GM19240 (cell line): ENCODE data around the gene GIT1.
"Not testable (repeated sequence)": the region's sequence is repeated elsewhere in the genome, so short reads cannot be mapped to it uniquely, and the experiment has no call there.

Experiments used
- DNase-seq: peaks from one replicate; pipeline ENCODE4 v3.0.0; 2011; ENCODE audit warnings: low spot score; ENCODE audit not compliant: insufficient read length

The GIT1 gene

GRCh38 chr17:29567554-29568330 is 21.7 kb downstream of the GIT1 start:
- DNase-seq: peak; percentile 83

DNA sequence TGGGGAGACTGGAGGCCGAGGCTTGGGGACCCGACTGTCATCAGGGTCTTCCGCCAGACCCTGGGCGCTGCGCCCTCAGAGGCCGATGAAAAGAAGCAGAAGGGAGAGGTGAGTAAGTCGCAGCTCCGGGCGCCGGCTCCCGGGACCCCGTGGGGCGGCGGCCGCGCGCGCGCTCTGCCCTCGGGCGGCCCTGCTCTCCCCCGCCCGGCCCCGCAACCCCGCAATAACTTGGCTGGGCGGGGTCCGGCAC is 22.2 kb downstream of the GIT1 start:
- DNase-seq: no peak

DNA sequence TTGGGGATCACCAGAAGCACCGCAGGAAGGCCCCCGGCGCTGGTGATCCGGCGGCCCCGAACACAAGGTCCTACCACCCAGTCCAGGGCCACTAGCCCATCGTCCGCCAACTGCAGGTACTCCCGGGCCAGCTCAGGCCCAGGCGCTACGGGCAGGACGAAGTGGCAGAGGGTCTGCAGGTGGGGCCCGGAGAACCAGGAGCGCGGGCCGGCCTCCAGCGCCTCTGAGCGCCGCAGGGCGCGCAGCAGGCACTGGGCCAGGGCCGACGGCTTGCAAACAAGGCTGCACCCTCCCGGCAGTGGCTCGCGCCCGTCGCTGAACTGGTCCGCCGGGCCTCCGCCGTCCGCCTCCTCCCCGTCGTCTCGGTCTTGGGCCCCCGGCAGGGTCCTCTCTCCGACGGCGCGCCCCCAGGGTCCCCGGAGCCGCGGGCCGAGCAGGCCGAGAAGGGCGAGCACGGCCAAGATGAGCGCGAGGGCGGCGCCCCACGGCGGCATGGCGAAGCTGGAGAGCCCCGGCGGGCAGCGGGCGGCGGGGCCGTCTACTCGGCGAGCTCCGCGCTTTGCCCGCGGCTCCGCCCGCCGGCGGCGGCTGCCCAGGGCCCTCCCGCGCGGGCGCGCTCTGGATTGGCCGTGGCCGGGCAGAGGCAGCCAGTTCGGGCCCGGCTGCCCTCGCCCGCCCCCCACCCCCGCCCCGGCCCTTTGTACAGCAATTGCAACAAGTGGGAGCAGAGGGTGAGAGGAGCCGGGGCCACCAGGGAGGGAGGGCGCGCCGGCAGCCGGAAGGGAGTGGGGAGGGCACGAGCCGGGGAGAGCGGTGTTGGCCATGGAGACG is 22.8 kb downstream of the GIT1 start, which contains the start of gene ABHD15:
TSS of gene ABHD15 (minus strand) at position 565 of the 831 bp plus-strand sequence. CDS start at position 494, 71 bp downstream.
- DNase-seq: no peak

- no peak for DNase-seq
Observed at GRCh38 chr17:29565643-29566472, 23.6 kb downstream of the GIT1 start.

GRCh38 chr17:29563816-29564215 is 25.6 kb downstream of the GIT1 start:
- DNase-seq: no peak

- no peak for DNase-seq
Observed at GRCh38 chr17:29562615-29563014, 26.8 kb downstream of the GIT1 start.

DNA sequence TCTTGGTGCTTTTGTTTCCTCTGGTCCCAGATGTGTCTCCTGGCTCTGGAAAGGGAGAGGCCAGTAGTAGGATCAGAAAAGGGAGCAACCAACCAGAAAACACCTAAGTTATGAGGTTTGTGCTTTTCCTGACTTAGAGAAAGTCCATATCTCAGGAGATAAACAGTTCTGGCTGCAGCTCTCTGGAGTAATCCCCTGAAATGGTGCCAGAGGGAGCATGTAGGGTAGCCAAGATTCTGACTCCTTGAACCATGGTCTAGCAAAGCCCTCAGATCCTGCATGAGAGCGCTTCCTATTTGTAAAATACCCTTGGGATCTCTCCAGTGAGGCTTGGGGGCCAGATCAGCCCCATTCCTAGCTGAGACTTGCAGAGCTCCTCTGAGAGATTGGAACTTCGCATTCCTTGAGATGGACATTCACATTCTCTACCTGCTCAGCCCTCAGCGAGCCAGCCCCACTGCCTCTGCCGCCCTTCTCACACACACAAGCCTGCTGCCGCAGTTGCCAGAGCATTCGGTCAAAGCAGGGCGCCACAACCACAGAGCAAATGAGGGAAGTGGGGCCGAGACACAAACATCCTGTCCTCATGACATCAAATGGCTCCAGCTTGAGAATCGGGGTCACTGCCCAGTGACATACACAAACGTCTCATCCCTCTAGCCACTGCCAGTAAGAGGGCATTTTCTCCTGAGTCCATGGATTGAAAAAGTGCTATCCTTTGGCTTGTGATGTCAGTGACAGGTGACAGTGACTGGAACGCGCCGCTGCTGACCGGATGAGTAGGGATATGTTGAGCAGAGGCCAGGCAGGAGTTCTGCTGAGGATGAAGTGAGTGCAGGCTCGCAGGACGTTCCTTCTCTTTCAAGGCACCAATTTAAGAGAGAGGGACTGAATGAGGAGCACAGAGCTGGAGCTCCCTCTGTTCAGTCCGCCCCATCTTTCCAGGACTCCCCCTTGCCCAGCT is 27.6 kb downstream of the GIT1 start:
- DNase-seq: no peak

DNA sequence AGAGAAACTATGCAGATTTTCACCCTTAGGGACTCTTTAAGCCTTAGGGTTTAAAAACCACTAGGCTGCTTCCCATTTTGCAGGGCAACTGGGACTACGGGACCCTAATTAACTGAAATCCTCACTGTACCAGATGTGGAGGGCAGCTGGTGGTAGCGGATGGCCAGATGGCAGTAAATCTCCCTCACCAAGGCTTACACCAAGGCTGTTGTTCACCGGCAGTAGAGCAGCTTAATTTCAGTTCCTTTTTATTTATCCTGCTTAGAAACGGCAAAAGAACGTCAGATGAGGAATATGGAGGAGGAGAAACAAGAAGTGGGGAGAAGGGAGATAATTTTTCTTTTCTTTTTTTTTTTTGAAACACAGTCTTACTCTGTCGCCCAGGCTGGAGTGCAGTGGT is 29.1 kb downstream of the GIT1 start:
- no peak for DNase-seq

- no peak for DNase-seq
Observed at GRCh38 chr17:29559640-29560039, 29.8 kb downstream of the GIT1 start.

DNA sequence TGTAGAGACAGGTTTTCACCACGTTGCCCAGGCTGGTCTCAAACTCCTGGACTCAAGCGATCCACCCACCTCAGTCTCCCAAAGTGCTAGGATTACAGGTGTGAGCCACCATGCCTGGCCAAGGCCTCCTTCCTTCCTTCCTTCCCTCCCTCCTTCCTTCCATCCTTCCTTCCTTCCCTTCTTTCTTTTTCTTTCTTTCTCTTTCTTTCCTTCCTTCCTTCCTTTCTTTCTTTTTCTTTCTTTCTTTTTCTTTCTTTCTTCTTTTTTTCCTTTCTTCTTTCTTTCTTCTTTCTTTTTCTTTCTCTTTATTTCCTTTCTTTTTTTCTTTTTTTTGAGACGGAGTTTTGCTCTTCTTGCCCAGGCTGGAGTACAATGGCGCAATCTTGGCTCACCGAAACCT is 31.3 kb downstream of the GIT1 start:
- not testable (repeated sequence) for DNase-seq

GRCh38 chr17:29557739-29558116 is 31.7 kb downstream of the GIT1 start:
- no peak for DNase-seq

- DNase-seq: no peak
Observed at GRCh38 chr17:29557085-29557738, 32.2 kb downstream of the GIT1 start.

DNA sequence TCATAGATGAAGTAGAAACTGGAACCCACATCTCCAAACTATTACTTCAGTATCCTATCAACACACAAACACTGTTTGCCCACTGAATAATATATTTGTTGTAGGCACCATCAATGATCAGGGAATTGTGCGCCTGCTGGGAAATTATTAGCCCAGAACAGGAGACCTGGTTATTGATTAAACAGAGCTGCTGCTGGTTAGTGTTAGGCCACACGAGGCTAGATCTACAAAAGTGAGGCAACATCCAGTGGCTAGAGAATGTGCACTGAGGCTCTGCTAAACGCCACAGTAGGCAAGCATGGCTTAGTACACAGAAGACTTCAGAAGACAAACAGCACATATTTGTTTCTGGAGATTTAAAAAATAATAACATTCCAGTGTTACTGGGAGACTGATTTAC is 33.6 kb downstream of the GIT1 start:
- no peak for DNase-seq

GRCh38 chr17:29549177-29549923 is 40.1 kb downstream of the GIT1 start:
- DNase-seq: peak; percentile 23

DNA sequence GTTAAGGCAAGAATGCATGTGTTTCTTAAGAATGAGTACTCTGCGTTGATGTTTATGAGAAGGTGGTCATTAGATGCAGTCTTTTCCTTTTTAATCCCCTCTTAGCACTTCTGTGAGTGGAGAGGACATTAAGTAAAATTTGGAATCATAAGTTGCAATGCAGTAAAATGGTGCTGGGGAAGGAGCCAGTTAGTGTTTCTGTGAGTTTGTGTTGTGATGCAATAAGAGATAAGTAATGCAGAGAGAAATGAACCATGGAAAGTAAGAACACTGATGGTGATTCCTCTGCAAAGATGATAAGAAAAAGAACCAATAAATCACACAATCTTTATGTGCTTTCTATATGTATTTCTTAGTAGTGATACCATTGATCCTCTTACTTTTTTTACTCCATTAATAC is 42.6 kb downstream of the GIT1 start:
- no peak for DNase-seq

DNA sequence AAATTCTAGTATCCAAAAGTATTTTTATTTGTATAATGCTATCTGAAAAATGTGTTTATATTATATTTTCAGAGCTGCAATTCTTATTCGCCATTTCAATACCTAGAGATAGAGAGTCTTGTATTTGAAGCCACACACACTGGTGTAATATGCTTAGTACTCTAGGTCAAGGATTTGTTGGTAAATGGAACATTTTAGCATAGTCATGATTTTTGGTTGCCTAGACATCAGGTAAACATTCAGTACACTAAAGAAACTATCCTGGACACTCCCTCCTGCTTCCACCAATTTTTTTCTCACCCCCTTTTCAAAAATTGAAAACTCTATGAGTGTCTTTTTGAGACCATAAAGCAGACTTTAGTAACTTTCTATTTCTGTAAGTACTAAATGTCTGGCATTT is 43.4 kb downstream of the GIT1 start:
- no peak for DNase-seq

GRCh38 chr17:29544066-29544465 is 45.4 kb downstream of the GIT1 start:
- DNase-seq: no peak

DNA sequence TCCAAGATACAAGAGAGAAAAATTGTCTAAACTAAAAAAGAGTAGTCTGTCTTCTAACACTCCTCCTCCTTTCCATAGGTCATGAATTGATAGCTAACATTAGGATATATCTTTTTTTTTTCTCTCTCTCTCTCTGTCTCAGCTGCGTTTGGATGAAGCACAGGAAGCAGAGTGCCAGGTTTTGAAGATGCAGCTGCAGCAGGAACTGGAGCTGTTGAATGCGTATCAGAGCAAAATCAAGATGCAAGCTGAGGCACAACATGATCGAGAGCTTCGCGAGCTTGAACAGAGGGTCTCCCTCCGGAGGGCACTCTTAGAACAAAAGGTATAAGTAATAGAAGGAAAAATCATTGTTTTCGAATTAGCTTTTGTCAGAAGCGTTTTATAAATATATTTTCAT is 55.5 kb downstream of the GIT1 start:
- DNase-seq: no peak

DNA sequence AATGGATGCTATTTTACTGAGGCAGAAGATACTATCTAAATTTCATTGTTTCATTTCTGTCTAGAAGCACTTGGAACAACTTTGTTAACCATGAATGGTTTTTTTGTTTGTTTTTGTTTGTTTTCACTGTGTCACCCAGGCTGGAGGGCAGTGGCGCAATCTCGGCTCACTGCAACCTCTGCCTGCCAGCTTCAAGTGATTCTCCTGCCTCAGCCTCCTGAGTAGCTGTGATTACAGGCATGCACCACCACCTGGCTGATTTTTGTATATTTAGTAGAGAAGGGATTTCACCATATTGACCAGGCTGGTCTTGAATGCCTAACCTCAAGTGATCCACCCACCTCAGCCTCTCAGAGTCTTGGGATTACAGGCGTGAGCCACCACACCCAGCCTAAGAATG is 63.1 kb downstream of the GIT1 start:
- no peak for DNase-seq

DNA sequence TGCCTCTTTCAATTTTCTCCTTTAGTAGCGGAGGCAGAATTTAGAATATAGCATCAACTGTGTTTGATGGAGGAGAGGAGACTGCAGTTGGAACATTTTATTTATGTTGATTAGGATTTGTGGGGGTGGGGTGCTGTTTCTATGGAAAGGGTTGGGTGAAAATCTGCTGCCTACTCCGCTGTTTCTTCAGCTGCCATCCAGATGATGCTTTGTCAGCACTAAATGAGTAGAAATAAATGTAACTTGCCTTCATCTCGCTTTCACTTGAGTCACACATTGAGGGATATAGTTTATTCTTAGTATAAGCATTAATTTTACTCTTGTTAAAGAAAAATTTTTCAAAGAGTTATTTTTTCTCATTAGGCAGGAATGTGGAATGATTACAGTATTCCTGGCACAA is 64.8 kb downstream of the GIT1 start:
- no peak for DNase-seq
